ENCODE measurements around the gene MIR17HG. TPM values are rescaled to one million over a fixed set of nuclear protein-coding genes. Genes with fewer than 3 reads are reported as not detected.

MIR17HG gene
- total RNA-seq, 1 donor from 2014 or later: 3.1 TPM

DNA sequence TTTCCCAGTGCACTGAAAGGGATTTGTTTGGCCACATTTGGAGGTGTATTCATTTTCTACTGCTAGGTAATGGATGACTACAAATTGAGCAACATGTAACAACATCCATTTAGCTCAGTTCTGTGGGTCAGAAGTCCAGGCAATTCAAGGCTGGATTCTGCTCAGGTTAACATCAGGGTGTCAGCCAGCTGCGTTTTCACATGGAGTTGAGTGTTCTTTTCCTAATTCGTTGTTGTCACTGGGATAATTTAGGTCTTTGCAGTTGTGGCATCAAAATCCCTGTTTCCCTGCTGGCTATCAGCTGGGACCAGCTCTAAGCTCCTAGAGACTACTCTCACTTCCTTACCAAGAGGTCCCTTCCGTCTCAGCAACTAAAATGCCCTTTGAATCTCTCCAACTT, 25.4 kb downstream of the MIR17HG start:
- no peak for DNase-seq (ENCODE audit: extremely low spot score, unreplicated experiment)
- Mint-ChIP-seq H3K36me3 (ENCODE audit: unreplicated experiment) (no peaks in the 10 kb centered on the region), H3K4me3 (ENCODE audit: unreplicated experiment) (no peak overlapping the region), H3K27ac (ENCODE audit: unreplicated experiment) (no peak overlapping the region), H3K4me1 (ENCODE audit: unreplicated experiment) (peaks cover 14% of the 10 kb centered on the region), H3K27me3 (ENCODE audit: unreplicated experiment) (no peaks in the 10 kb centered on the region), H3K9me3 (ENCODE audit: unreplicated experiment) (no peaks in the 10 kb centered on the region)
- TF ChIP-seq, protein P1, sequence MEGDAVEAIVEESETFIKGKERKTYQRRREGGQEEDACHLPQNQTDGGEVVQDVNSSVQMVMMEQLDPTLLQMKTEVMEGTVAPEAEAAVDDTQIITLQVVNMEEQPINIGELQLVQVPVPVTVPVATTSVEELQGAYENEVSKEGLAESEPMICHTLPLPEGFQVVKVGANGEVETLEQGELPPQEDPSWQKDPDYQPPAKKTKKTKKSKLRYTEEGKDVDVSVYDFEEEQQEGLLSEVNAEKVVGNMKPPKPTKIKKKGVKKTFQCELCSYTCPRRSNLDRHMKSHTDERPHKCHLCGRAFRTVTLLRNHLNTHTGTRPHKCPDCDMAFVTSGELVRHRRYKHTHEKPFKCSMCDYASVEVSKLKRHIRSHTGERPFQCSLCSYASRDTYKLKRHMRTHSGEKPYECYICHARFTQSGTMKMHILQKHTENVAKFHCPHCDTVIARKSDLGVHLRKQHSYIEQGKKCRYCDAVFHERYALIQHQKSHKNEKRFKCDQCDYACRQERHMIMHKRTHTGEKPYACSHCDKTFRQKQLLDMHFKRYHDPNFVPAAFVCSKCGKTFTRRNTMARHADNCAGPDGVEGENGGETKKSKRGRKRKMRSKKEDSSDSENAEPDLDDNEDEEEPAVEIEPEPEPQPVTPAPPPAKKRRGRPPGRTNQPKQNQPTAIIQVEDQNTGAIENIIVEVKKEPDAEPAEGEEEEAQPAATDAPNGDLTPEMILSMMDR (IDR thresholded peaks at IDR 0.05): no peak

DNA sequence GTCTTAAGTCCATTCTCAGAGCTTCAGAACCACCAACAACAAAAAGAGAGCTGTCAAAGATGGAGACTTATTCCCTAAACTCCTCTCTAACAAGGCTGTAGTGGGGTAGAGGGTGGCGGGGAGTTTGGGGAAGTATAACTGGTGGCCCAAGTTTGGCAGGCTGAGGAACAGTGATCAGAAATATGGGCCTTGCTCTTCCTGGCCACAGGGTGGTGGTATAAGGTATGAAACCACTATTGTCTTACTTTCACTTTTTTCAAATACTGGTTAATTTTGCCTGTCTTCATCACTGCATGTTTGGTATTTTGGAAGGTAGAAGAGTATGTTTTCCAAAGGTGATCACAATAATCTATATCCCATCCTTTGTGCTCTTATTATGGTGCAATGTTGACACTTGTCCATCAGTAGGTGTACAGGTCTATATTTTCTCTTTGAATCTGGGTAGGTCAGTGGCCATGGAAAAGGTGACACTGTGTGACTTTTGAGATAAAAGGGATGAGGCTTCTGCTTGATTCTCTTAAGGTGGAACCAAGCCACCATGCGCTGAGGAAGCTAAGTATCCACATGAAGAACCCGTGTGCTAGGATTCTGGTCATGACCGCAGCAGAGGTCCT, 27.7 kb downstream of the MIR17HG start:
- no peaks in the 10 kb centered on the region for H3K36me3 Mint-ChIP-seq (ENCODE audit: unreplicated experiment)
- H3K9me3 Mint-ChIP-seq (ENCODE audit: unreplicated experiment): peaks cover 3% of the 10 kb centered on the region
- H3K27ac Mint-ChIP-seq (ENCODE audit: unreplicated experiment): no peak overlapping the region
- no peak overlapping the region for H3K4me3 Mint-ChIP-seq (ENCODE audit: unreplicated experiment)
- TF ChIP-seq, protein P1 (IDR thresholded peaks at IDR 0.05): peak; percentile 75
- H3K27me3 Mint-ChIP-seq (ENCODE audit: unreplicated experiment): no peaks in the 10 kb centered on the region
- peaks cover 4% of the 10 kb centered on the region for H3K4me1 Mint-ChIP-seq (ENCODE audit: unreplicated experiment)
- DNase-seq (ENCODE audit: extremely low spot score, unreplicated experiment): no peak

DNA sequence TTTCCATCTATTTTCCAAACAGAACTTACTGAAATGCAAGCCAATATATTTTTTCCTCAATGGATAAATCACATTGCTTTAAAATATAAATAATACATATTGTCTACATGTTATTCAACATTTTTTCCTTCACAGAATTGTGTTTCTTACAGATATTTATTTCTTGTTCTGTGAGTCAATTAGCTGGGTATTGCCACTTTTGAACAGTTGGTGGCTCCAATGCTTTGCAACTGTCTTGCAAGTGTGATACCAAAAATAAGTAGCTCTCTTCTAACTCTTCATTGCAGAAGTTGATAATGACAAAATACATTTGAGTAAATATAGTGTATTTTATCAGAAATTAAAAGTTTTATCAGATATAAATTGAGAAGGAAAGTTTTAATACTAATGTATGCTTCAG, 33.9 kb downstream of the MIR17HG start:
- Mint-ChIP-seq H3K9me3 (ENCODE audit: unreplicated experiment) (peaks cover 3% of the 10 kb centered on the region), H3K4me1 (ENCODE audit: unreplicated experiment) (peaks cover 3% of the 10 kb centered on the region), H3K36me3 (ENCODE audit: unreplicated experiment) (no peaks in the 10 kb centered on the region), H3K4me3 (ENCODE audit: unreplicated experiment) (no peak overlapping the region), H3K27me3 (ENCODE audit: unreplicated experiment) (peaks cover 5% of the 10 kb centered on the region), H3K27ac (ENCODE audit: unreplicated experiment) (no peak overlapping the region)
- no peak for DNase-seq (ENCODE audit: extremely low spot score, unreplicated experiment)
- TF ChIP-seq, protein P1 (IDR thresholded peaks at IDR 0.05): peak; percentile 85

DNA sequence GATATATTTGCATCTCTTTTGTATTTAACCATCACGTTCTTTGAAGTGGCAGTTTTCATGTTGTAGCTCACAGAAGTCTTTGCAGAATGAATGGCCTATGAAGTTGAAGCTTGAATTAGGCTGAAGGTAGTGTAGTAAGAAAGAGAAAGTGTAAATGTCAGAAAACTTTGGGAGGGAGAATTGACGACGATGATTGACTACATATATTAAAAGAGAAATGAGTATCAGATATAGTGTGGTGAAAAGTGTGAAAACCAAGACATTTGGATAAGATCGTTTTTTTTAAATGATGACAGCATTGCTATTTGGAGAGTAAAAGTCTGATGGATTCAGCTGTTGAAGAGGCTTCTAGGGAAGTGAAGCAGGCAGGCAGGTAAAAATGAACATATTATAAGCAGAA, 36.3 kb downstream of the MIR17HG start:
- Mint-ChIP-seq H3K4me3 (ENCODE audit: unreplicated experiment) (no peak overlapping the region), H3K4me1 (ENCODE audit: unreplicated experiment) (peaks cover 10% of the 10 kb centered on the region), H3K36me3 (ENCODE audit: unreplicated experiment) (no peaks in the 10 kb centered on the region), H3K27me3 (ENCODE audit: unreplicated experiment) (peaks cover 5% of the 10 kb centered on the region), H3K27ac (ENCODE audit: unreplicated experiment) (no peak overlapping the region), H3K9me3 (ENCODE audit: unreplicated experiment) (peaks cover 3% of the 10 kb centered on the region)
- TF ChIP-seq, protein P1 (IDR thresholded peaks at IDR 0.05): no peak
- no peak for DNase-seq (ENCODE audit: extremely low spot score, unreplicated experiment)

DNA sequence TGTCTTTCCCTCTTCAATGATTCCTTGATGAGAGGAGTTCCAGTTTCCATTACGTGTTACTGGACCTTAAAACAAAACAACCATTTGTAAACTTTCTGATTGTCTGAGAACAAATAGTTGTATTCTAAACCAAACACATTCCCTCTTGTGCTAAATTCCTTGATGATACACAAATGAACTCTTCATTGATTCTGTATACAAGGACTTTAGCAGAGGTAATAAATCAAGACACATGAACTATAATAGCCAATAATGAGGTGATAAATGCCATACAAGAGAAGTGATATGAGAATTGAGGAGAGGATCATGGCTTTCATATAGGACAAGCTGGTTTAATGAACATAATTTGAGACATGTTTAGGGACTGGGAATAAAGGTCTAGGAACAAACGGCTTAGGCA, 37.4 kb downstream of the MIR17HG start:
- Mint-ChIP-seq H3K9me3 (ENCODE audit: unreplicated experiment) (no peaks in the 10 kb centered on the region), H3K36me3 (ENCODE audit: unreplicated experiment) (no peaks in the 10 kb centered on the region), H3K27ac (ENCODE audit: unreplicated experiment) (no peak overlapping the region), H3K27me3 (ENCODE audit: unreplicated experiment) (peaks cover 9% of the 10 kb centered on the region), H3K4me3 (ENCODE audit: unreplicated experiment) (no peak overlapping the region), H3K4me1 (ENCODE audit: unreplicated experiment) (peaks cover 10% of the 10 kb centered on the region)
- TF ChIP-seq, protein P1 (IDR thresholded peaks at IDR 0.05): no peak
- no peak for DNase-seq (ENCODE audit: extremely low spot score, unreplicated experiment)
